Activated T-cell treated with anti-CD3 and anti-CD28 coated beads, Interleukin-2, amount 50 U/mL, for 72 hours (primary cell): ENCODE data around the gene HSFX2. TPM values are rescaled to one million over a fixed set of nuclear protein-coding genes. Genes with fewer than 3 reads are reported as not detected.
"Not testable (repeated sequence)": the region's sequence is repeated elsewhere in the genome, so short reads cannot be mapped to it uniquely, and the experiment has no call there.

Experiments
- ATAC-seq, 2 donors: fragments of 150-1000 bp; cut with Tn5 transposase; replicated peaks in 1 of 2; 2 replicates each; pipeline ENCODE4 v1.10.0; 2021; ENCODE audit warnings: moderate library complexity in 2 of 2, mild to moderate bottlenecking in 1 of 2
- DNase-seq, 2 donors: peaks; one replicate each; pipeline ENCODE4 v3.0.0; 2021 to 2022; ENCODE audit warnings: mixed read lengths in 1 of 2
- H3K27ac Mint-ChIP-seq: one replicate; pipeline ENCODE4 v1.8.0; 2022; ENCODE audit warnings: mild to moderate bottlenecking, moderate library complexity, mixed read lengths
- H3K27me3 Mint-ChIP-seq: one replicate; pipeline ENCODE4 v1.8.0; 2022; ENCODE audit warnings: low read depth, mixed read lengths
- H3K36me3 Mint-ChIP-seq, 2 donors: one replicate each; pipeline ENCODE4 v1.8.0; 2022; ENCODE audit warnings: mixed read lengths in 2 of 2, mild to moderate bottlenecking in 1 of 2; ENCODE audit not compliant: insufficient read depth in 2 of 2
- H3K4me1 Mint-ChIP-seq: one replicate; pipeline ENCODE4 v1.8.0; 2022; ENCODE audit warnings: low read depth, mixed read lengths
- H3K4me3 Mint-ChIP-seq, 2 donors: one replicate each; pipeline ENCODE4 v1.8.0; 2022; ENCODE audit warnings: mild to moderate bottlenecking in 2 of 2, mixed read lengths in 2 of 2, moderate library complexity in 2 of 2
- H3K9me3 Mint-ChIP-seq, 2 donors: one replicate each; pipeline ENCODE4 v1.8.0; 2022; ENCODE audit warnings: mixed read lengths in 2 of 2
- total RNA-seq, 2 donors: library from RNA; stranded (reverse); gene quantifications; one replicate each; pipeline ENCODE4 v1.2.3, GENCODE V29; 2022

Gene HSFX2
- total RNA-seq, 2 donors from 2014 or later, result 0.17 to 0.39 TPM

DNA sequence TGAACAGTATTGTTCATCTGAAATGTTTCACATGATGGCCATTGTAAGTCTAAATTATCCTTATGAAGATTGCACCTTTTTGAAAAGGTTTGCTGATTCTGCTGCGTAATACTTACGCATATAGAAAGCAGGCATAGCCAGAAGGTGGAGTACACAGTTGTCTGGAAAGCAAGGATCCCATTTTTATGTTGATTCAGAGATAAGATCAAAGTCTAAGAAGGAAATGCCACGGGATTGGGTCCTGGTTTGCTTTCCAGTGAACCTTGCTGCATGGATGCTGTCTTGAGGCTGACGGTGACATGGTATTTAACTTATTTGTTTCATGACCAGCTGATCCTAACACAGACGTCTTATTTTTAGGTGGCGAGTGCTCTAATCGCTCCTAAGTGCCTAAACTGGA lies 23.3 kb downstream of the HSFX2 start:
- peaks cover 31% of the 10 kb centered on the region for H3K27me3 Mint-ChIP-seq

DNA sequence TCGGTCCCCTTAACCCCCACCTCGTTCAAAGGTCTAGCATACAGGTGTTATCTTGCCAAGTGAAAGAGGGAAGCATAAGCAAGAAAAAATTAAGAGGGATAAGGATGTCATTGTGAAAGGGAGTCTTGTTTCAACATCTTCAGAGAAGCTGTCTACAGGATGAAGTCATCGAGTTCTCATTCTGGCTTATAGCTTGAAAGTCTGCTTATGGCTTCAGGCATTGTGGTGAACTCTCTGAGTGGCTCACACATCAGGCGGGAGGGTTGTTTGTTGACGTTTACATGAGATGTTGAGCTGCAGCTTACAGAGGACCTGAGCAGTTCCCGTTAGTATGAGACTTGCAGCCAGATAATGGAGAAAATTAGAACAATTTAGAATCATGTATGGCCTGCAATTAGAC lies 24.4 kb downstream of the HSFX2 start:
- Mint-ChIP-seq H3K27ac (no peak overlapping the region), H3K4me1 (peaks cover 18% of the 10 kb centered on the region), H3K36me3 (no peaks in the 10 kb centered on the region), H3K27me3 (peaks cover 35% of the 10 kb centered on the region), H3K9me3 (no peaks in the 10 kb centered on the region), H3K4me3 (no peak overlapping the region)
- ATAC-seq (no peak), DNase-seq (no peak)

More for the DNA sequence above, 23.3 kb downstream of the HSFX2 start:
- Mint-ChIP-seq H3K9me3 (no peaks in the 10 kb centered on the region), H3K36me3 (no peaks in the 10 kb centered on the region), H3K4me3 (no peak overlapping the region), H3K27ac (no peak overlapping the region), H3K4me1 (peaks cover 18% of the 10 kb centered on the region)
- ATAC-seq, result no peak
- DNase-seq, result no peak

DNA sequence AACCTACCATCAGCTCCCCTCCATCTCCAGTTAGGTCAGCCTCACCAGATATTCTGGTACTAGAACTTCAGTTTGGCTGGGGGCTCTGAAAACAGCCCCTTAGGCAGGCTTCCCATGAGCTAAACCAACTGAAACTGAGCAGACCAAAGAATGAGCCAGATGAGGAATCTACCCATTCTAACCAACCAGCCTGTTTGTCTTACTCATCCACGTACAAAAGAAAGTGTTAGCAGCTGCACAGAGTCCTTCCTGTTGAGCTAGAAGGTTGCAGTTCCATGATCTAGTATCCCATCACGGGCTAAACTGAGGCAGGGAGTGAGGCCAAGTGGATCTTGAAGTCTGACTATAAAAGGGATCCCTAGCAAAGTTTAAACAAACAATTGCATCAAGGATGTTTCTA lies 25.3 kb downstream of the HSFX2 start:
- peak in 1 of 2 donors; percentile 14 for DNase-seq
- H3K4me3 Mint-ChIP-seq, result no peak overlapping the region

DNA sequence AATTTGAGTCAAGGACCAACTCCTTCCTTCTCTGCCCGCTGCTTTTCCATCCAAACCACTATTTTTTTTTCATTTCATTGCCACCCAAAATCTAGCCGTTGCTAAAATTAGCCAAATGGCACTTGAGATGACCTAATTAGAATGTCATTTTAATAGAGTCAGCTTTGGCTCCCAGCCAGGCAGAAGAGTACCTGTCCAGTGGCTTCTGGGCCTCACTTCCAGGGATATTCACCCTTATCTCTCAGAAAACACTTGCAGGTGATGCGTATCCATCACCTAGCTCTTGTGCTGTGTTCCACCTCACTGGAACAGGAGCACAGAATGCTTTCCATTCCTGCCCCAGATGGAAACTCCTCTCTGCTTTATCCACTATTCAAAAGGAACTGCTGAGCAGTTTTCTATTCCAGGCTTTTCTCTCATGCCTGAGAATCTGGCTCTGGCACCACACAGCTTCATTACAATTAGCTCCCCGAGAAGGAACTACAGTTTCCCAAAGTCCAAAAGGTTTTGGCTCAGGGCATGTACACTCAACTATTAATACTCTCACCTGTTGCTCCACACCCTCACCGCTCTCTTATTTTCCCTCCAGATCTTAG lies 26.3 kb downstream of the HSFX2 start:
- H3K9me3 Mint-ChIP-seq, result no peaks in the 10 kb centered on the region
- no peak overlapping the region for H3K27ac Mint-ChIP-seq
- DNase-seq (no peak), ATAC-seq (no peak)
- peaks cover 18% of the 10 kb centered on the region for H3K4me1 Mint-ChIP-seq
- no peaks in the 10 kb centered on the region for H3K36me3 Mint-ChIP-seq
- H3K27me3 Mint-ChIP-seq, result peaks cover 35% of the 10 kb centered on the region
- no peak overlapping the region for H3K4me3 Mint-ChIP-seq

More for the DNA sequence above, 25.3 kb downstream of the HSFX2 start:
- no peaks in the 10 kb centered on the region for H3K9me3 Mint-ChIP-seq
- peak; percentile 53 to 55 for ATAC-seq
- H3K36me3 Mint-ChIP-seq, result no peaks in the 10 kb centered on the region
- no peak overlapping the region for H3K27ac Mint-ChIP-seq
- peaks cover 18% of the 10 kb centered on the region for H3K4me1 Mint-ChIP-seq
- H3K27me3 Mint-ChIP-seq, result peaks cover 35% of the 10 kb centered on the region

DNA sequence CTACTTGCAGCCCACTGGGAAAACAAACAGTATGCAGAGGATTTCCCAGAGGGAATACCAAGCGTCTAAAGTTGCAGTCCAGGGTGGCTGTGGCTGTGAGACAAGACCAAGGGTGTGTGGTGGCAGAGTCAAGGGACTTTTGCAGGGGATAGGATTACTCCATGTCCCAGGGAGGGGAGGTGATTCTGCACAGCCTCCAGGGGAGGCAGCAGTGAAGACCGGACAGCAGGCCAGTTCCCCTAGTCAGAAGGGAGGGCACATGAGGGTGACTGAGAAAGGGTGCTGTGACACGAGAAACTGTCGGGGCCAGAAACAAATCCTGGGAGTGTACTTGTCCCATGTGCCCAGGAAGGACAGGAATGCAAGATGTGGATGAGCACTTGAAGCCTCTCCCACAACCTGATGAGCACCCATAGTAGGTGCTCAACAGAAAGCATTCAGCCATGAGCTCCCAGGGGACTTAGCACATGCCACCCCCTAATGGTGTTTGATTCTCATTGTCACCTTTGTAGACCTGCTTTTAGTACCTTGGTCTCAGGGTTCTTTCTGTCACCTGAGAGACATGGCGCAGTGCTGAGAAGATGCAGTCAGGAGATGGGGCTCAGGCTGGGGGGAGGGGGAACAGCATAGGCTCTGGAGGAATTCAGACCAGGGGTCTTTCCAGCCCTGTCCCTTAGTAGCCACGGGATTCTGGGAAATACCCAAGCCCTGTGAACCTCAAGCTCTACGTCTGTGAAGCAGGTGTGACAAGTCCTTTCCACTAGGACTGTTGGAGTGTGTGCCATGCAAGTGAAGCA lies 27.3 kb downstream of the HSFX2 start:
- H3K4me1 Mint-ChIP-seq, result peaks cover 13% of the 10 kb centered on the region
- DNase-seq (no peak), ATAC-seq (no peak)
- no peak overlapping the region for H3K27ac Mint-ChIP-seq
- peaks cover 35% of the 10 kb centered on the region for H3K27me3 Mint-ChIP-seq
- no peaks in the 10 kb centered on the region for H3K36me3 Mint-ChIP-seq
- H3K4me3 Mint-ChIP-seq, result no peak overlapping the region
- no peaks in the 10 kb centered on the region for H3K9me3 Mint-ChIP-seq

DNA sequence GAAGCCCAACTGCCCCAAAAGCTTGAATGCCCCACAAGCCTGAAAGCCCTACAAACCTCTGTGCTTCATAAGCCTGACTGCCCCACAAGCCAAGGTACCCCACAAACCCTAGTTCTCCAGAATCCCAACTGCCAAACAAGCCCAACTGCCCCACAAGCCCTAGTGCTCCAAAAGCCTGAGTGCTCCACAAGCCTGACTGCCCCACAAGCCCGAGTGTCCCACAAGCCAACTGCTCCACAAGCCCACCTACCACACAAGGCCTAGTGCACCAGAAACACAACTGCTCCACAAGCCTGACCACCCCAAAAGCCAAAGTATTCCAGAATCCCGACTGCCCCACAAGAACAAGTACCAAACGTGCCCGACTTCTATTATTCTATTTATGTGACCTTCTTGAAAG lies 31.8 kb downstream of the HSFX2 start:
- H3K9me3 Mint-ChIP-seq, result no peaks in the 10 kb centered on the region
- no peaks in the 10 kb centered on the region for H3K36me3 Mint-ChIP-seq
- ATAC-seq, result no peak
- H3K27ac Mint-ChIP-seq, result no peak overlapping the region
- no peaks in the 10 kb centered on the region for H3K4me1 Mint-ChIP-seq
- H3K4me3 Mint-ChIP-seq, result no peak overlapping the region
- H3K27me3 Mint-ChIP-seq, result peaks cover 20% of the 10 kb centered on the region
- DNase-seq, result no peak

DNA sequence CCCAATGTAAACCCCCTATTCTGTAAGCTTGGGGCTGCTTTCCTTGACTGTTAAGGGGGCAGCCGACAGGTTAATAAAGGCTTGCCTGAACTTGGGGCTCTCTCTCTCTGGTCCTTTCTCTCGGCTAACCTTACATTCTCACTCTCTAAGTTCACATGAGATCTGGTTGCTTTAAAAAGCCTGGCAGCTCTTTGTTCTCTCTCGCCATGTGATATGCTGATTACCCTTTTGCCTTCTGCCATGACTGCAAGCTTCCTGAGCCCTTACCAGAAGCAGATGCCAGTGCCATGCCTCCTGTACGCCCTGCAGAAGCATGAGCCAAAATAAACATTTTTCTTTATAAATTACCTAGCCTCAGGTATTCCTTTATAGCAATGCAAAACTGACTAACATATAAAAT lies 39.9 kb downstream of the HSFX2 start:
- not testable (repeated sequence) for DNase-seq, H3K9me3 Mint-ChIP-seq, H3K36me3 Mint-ChIP-seq, H3K27ac Mint-ChIP-seq, H3K27me3 Mint-ChIP-seq, H3K4me1 Mint-ChIP-seq, ATAC-seq, H3K4me3 Mint-ChIP-seq

DNA sequence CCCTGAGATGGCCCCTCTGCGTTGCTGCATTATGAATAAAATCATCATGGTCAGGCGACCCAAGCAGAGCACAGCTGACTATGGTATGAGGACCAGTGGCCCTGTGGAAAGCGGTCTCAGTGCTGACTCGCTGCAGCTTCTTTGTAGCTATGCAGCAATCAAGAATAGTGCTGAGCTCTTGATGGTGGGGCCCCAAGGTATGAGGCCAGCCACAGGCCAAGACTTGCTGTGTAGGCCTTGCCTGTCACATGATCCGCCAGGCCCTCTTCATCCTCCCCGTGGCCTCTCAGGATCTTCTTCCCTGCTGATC lies 43.2 kb downstream of the HSFX2 start:
- H3K9me3 Mint-ChIP-seq, DNase-seq, H3K4me3 Mint-ChIP-seq, H3K4me1 Mint-ChIP-seq, H3K27me3 Mint-ChIP-seq, H3K27ac Mint-ChIP-seq, H3K36me3 Mint-ChIP-seq: not testable (repeated sequence)
- peak in 1 of 2 donors; percentile 62 for ATAC-seq

DNA sequence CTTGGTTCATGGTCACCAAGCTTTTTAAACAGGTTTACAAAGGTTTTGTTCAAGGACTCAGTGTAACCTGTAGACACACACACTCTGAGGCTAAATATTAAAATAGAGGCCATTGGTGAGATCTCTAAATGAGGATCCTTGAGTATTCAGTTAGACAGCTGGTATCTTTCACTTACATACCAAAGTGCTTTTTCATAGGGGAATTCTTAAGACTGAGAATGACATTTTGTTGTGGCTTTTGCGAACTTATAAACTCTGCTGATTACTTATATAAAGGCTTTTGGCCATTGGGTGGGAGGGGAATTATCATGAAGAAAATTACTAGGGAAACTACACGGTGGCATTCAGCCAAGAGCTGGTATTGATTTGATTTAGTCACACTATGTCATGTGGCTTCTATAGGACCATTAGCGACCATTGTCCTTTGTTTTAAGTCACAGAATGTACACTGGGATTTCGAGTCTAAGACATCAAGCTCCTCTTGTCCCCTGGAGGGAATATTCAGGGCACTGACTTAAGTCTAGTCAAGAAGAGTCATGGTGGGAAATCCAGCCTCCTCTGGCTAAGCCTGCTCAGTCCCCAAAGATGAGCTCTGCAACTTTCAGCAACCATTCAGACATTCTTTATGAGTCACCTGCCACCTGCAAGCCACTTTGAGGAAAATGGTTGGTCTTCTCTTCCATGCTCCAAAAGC lies 43.7 kb downstream of the HSFX2 start:
- H3K27ac Mint-ChIP-seq, H3K4me3 Mint-ChIP-seq, H3K36me3 Mint-ChIP-seq, H3K9me3 Mint-ChIP-seq, H3K4me1 Mint-ChIP-seq, H3K27me3 Mint-ChIP-seq, DNase-seq: not testable (repeated sequence)
- ATAC-seq, result peak; percentile 68 to 75

DNA sequence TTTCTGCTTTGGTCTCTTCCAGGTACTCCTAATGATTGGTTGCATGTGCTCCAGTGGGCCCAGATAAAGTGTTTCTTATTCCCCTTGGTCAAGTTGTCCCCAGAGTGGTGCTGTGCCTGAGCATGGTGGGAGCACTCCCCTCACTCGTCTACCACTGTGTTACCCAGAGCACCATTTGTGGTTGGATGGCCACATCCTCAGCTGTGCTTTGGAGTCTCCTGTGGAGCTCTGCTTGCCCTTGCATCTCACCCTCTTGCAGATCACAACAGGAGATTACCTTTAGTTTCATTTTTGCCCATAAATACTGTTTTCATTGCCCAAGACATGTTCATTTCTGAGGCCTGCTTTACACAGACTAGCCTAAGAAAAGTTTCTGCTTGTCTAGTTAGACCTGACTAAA lies 44.7 kb downstream of the HSFX2 start:
- ATAC-seq (peak; percentile 10 to 58), DNase-seq (peak in 1 of 2 donors; percentile 20)
- not testable (repeated sequence) for H3K9me3 Mint-ChIP-seq, H3K4me1 Mint-ChIP-seq, H3K36me3 Mint-ChIP-seq, H3K4me3 Mint-ChIP-seq, H3K27me3 Mint-ChIP-seq, H3K27ac Mint-ChIP-seq

DNA sequence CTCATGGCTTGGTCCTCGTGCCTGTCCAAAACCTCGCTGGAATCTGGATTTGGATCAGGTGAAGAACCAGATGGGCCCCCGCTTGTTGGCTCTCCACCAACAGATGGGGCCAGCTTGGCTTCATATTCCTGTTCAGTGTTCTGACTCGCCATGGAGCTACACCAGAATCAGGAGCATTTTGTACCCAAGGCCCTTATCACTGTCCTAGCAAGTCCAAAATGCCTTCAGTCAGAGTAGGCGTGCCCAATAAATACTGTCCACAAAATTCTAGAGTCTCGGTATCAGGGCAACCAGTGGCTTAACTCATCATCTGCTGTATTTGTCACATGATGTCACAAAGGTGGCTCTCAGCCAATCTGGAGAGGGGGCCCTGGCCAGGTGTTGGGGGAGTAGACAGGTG lies 45.4 kb downstream of the HSFX2 start, which contains the start of gene HSFX3:
Gene HSFX3, minus strand, starts transcription at position 224 of the 400 bp plus-strand sequence. Its CDS starts 72 bp downstream, at position 152.
- H3K36me3 Mint-ChIP-seq, DNase-seq, H3K27ac Mint-ChIP-seq, H3K4me1 Mint-ChIP-seq, H3K9me3 Mint-ChIP-seq, H3K27me3 Mint-ChIP-seq, H3K4me3 Mint-ChIP-seq, ATAC-seq: not testable (repeated sequence)

DNA sequence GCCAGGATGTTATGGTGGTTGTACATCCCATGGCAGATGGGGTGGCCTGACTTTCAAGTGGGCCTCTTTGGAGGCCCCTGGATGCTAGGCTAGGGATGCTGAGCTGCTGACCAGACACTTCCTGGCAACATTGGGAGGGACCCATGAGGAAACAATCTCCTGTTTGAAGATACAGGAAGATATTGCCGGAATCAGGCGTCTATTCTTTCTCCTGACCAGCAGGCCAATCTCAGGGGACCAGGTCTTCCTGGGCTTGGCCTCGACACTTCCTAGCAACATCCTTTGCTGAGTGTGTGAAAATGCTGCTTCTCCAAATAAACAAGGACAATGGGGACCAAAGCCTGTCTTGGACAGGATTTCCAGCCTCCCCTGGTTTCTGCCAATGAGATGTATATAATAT lies 47.3 kb downstream of the HSFX2 start:
- not testable (repeated sequence) for H3K4me1 Mint-ChIP-seq, H3K36me3 Mint-ChIP-seq

DNA sequence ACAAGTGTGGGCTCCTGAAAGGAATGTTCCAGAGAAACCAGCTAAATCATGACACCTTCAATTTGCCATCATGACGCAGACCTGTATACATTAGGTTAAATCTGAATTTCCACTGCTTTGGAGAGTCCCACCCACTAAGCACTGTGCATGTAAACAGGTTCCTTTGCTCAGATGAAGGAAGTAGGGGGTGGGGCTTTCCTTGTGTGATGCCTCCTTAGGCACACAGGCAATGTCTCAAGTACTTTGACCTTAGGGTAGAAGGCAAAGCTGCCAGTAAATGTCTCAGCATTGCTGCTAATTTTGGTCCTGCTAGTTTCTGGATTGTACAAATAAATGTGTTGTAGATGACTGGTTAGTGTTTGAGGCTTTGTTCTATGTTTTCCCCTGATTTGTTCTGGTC lies 48.2 kb downstream of the HSFX2 start:
- not testable (repeated sequence) for H3K9me3 Mint-ChIP-seq, DNase-seq, H3K4me1 Mint-ChIP-seq, ATAC-seq, H3K36me3 Mint-ChIP-seq, H3K27ac Mint-ChIP-seq, H3K4me3 Mint-ChIP-seq, H3K27me3 Mint-ChIP-seq

More for the DNA sequence above, 47.3 kb downstream of the HSFX2 start:
- not testable (repeated sequence) for H3K9me3 Mint-ChIP-seq, H3K27me3 Mint-ChIP-seq, ATAC-seq, H3K27ac Mint-ChIP-seq, H3K4me3 Mint-ChIP-seq, DNase-seq
